CD4-positive, alpha-beta T cell treated with Interleukin-17A for 1 hour (primary cell): Measurements from ENCODE around the gene TMEM79.
"Not testable (repeated sequence)": the region's sequence is repeated elsewhere in the genome, so short reads cannot be mapped to it uniquely, and the experiment has no call there.

Experiments used
- DNase-seq: peaks from one replicate; pipeline ENCODE4 v3.0.0-alpha.2; 2020

Gene TMEM79

GRCh38 chr1:156310962-156311361 lies 26.8 kb downstream of the TMEM79 start:
- DNase-seq: no peak

- DNase-seq: no peak
Measured at GRCh38 chr1:156316909-156317308, 32.8 kb downstream of the TMEM79 start.

- peak; percentile 52 for DNase-seq
Measured at GRCh38 chr1:156319664-156320063, 35.5 kb downstream of the TMEM79 start.

GRCh38 chr1:156320560-156320959 lies 36.4 kb downstream of the TMEM79 start:
- DNase-seq: no peak

GRCh38 chr1:156323179-156323578 lies 39.1 kb downstream of the TMEM79 start:
- not testable (repeated sequence) for DNase-seq

GRCh38 chr1:156336242-156336641 lies 52.1 kb downstream of the TMEM79 start:
- DNase-seq: no peak

- no peak for DNase-seq
Measured at GRCh38 chr1:156337052-156337887, 53.1 kb downstream of the TMEM79 start.

- no peak for DNase-seq
Measured at GRCh38 chr1:156337888-156338179, 53.7 kb downstream of the TMEM79 start.

- peak; percentile 100 for DNase-seq
Measured at GRCh38 chr1:156338180-156338976, 54.3 kb downstream of the TMEM79 start, which contains the start of the genes CCT3 and TSACC. Gene CCT3, minus strand, starts transcription at chr1:156338292. Its CDS starts 108 bp downstream, at chr1:156338184. Gene TSACC, plus strand, starts transcription at chr1:156338526. Its CDS starts 1,232 bp downstream, at chr1:156339758.
